ENCODE results near the gene CKAP4.

CKAP4 gene

DNA sequence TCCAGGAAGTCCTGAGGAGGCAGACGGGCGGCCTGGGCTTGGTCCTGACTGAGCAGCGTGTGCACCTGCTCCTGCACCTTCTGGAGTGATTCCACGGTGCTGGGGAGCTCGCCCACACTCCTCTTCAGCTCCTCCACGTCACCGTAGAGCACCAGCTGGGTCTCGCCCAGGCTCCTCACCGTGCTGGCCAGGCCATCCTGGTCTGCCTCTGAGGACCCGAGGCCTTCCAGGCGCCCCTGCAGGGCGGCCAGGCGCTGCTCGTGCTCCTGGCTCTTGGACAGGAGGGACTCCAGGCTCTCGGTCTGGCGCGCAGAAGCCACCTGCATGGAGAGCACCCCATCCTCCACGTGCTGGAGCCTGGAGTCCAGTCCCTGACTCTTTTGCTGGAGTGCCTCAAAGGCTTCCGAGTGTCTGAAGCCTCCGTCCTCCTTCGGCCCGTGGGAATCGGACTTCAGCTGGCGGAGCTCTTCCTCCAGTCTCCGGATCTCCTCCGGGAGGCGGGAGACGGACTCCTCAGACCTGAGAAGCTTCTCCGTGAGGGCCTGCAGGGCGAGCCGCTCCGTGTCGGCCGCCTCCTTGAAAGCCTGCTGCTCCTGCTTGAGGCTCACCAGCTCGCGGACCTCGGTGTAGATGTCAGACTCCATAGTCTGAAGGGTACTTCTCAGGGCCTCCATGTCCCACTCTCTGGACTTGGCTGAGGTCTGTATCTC, 8.4 kb downstream of the CKAP4 start:
- no peak for DNase-seq

DNA sequence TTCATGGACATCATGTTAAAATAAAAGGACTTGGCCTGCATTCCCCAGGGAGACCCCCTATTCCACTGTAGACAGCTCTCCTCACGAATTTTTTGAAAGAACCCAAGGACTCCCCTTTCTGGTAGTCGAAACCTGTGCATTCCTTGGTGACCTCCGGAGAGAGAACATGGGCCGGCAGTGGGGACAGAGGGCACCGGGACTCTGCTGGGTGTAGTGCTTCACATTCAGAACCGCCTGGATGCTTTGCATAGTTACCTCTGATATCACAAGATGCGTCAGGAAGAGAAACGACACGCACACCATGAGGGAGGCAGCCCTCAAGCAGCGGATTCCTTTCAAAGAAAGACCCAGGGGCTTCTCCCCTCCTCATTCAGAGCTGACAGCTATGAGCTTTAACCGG, 9.7 kb downstream of the CKAP4 start:
- DNase-seq: no peak

DNA sequence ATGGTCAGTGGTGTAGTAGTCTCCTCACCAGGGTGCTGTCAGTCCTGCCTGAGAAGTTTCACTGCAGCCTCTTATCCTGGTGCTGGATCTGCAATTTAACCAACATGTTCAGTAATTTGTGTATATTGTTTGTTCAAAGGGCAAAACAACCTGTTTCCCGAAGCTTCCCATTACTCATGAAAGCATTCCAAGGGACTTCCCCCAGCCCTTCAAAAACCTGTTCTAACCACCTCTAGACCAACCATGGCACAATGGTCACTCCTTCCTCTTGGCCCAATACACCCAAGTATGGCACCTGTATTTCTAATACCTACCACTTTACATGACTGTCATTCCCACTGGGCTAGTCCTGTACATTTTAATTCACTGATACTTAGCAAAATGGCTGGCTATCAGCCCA, 12.1 kb downstream of the CKAP4 start:
- no peak for DNase-seq

DNA sequence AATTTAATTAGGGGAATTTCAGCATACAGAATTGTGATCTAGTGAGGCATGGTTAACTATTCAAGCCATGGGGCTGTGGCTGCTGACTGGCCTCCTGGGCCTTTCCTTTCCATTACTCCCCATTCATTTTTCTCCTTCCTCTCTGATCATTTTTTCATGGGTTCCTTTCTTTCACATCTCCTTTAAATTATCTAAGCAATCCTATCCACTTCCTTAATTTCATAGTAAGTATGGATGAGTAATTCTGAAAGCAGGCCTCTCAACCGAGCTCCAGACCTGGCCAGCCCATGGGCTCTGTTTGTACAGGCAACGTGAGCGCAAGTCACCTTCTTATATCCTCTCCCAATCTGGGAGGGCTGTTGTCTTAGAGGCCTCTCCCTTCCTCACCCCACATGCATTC, 13.4 kb downstream of the CKAP4 start:
- no peak for DNase-seq

DNA sequence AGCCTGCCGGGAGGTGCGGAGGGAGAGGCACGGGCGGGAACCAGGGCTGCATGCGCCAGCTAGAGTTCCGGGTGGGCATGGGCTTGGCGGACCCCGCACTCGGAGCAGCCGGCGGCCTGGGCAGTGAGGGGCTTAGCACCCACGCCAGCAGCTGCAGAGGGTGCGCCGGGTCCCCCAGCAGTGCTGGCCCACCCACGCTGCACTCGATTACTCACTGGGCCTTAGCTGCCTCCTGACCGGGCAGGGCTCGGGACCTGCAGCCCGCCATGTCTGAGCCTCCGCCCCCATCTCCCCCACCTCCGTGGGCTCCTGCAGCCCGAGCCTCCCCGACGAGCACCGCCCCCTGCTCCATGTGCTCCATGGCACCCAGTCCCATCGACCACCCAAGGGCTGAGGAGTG, 14.8 kb downstream of the CKAP4 start:
- no peak for DNase-seq

DNA sequence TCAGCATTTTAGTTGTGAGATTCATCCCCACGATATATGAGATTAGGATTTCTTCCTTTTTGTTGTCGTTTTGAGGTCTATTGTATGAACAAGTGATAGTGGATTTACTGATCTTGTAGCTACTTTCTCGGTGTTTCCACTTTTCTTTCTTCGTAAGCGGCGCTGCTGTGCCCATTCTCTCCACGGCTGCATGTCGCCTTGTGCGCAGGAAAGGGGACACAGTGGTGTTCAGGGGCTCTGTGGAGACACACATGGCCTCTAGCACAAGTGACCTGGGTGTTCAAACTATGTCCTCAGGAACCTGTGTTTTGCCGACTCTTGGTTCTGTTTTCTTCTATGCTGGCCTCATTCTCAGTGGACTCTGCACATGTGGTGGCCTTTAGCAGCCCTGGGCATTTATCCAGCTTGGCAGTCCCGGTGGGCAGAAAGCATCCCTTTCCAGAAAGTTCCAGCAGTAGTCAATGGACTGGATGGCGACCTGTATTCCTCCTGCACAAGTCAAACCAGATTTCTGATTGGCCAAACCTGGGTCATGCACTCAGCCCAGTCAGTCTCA, 18.7 kb downstream of the CKAP4 start:
- DNase-seq: no peak

DNA sequence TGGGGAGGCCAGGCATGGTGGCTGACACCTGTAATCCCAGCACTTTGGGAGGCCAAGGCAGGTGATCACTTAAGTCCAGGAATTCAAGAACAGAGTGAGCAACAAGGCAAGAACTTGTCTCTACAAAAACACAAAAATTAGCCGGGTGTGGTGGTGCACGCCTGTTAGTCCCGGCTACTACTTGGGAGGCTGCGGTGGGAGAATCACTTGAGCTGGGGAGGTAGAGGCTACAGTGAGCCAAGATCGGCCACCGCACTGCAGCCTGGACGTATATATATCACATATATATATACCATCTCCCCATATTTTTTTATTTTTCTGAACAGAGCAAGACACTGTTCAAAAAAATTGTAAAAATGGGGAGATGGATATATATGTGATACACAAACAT, 19.5 kb downstream of the CKAP4 start:
- DNase-seq: no peak

DNA sequence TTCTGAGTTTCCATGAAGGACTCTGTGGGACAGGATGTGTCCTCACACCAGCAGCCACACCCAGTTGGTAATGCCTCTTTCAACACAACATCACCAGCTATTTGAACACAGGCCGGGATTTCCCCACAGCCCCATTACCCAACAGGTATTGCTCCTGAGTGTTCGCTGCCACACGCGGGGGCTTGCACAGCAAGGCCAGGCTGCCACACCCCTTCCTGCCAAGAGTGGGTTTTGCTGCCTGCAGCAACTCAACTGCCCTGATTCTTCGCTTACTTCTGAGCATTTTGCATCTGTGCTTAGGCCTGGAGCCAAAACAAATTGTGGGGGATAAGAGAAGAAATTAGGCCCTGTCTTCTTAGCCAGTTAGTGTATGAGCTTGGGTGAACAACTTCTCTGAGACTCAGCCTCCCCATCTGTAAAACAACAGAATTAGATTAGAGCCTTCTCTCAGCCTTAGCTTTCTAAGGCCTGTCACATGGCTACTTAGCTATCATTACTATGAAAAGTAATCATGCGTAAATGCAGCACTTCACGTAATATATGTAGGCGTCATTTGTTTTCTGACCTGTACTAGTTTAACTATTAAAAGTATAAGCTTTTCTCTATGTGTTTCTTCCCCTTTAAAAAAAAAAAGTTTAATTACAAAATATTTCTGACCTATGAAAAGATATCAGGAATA, 20.0 kb downstream of the CKAP4 start:
- DNase-seq: no peak

DNA sequence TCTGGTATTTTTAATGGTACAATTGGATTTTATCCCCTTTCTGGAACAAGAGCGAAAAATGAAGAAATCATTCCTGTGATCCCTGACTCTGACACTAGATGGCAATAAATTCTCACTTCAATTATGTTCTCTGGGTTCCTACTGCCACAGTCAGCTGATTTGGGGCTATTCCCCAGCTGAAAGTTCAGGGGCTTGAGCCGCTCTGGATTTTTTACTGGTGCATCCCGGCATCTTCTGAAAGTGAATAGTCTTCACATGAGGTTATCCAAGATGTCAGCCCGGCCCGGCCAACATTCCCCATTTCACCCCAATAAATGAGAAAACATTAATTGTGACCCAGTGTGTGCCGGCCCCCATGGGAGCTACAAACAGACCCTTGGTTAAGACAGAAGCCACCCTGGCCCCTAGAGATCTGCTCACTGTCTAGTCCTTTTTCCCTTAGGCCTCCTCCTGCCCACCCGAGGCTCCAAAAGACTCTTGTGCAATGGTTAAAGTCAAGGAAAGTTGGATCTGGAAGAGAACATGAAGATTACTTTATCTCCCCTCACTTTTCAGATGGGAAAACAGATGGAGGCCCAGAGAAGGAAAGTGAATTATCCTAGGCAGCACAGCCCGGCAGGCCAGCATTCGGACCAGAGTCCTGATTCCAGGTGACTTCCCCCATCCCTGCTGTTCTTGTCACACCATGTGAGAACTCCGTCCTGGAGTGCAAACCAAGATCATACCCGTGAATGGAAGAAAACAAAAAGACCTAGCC, 20.8 kb downstream of the CKAP4 start:
- no peak for DNase-seq

DNA sequence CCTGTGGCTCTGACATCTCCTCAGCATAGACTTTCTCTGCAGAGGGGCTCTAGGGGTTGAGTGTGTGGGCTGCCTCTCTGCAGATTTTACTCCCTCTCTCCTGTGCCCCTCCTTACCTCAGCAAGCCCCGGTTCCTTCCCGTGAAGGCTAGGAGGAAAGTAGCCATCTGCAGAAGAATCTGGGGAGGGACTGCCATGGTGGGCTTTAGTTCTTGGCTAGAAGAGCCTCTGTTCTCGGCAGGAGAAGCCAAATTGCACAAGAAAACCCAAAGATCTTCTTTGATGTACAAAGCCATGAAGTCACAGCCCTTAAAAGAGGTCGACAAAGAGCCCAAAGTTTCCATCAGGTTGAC, 23.5 kb downstream of the CKAP4 start:
- no peak for DNase-seq

DNA sequence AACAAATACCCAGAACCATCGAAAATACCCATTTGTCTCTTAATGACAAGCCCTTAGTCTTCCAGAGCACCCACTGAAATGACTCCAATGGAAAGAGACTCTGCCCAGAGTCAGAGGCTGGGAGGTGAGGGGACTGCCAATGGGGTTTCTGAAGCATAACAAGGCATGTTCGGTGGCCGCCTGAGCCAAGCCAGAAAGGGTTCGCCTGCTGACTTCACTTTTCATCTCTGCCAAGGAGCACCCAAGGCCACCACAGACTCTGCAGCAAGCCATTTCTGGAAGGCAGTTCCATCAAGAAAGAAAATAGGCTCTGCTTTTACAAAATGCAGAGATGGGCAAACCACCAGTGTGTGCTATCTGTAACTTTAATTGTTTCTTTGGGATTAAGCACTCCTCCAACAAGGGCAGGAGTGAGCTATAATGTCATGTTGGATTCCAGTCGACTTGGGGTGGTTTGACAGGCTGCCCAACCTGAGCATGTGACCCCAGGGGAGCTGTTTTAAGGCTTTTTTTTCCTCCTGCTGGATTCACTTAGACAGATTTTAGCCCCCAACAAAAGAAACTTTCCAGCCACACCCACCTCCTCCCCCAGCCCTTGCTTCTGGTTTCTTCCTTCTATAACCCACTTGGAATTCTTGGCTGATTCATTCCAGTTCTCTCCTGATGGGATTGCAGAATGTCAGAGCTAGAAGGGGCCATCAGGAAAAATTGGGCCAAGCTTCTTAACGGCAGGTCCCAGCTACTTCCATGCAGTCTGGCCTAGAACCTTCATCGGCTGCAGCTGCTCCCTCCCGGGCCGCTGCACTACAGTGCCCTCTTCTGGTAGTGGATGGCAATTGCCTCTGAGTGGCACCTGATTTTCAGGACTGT, 24.1 kb downstream of the CKAP4 start:
- peak; percentile 37 for DNase-seq

DNA sequence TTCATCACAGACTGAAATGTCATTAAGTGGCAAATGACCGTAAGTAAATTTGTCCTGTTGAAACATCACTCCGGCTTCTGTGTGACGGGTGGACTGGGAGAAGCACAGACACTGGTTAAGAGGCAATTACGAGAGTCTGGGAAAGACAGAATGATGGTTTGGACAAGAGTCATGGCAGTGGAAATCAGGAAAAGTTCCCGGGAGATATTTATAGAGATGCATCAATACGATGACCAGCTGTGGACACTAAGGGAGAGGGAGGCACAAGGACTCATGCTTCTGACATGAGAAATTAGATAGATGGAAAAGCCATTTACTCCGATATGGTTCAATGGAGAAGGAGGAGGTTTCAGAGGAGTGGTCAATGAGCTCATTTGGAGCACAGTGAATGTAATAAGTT, 27.3 kb downstream of the CKAP4 start:
- no peak for DNase-seq

DNA sequence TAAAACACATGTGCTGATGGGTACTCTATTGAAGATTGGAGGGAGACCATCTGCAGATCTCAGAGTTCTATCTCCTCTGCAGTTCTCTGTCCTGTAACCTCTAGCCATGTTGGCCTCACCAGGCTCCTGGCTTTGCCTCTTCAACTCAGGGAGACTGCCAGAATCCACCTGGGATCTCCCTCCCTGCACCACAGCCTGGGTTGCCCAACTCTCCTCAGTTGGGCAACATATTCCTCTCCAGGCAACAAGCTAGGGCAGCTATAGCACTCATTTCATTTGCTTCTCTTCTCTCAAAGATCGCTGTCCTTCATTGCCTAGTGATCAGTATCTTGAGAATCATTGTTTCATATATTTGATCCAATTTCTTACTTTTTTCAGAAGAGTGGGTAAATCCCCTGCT, 28.8 kb downstream of the CKAP4 start:
- DNase-seq: no peak

DNA sequence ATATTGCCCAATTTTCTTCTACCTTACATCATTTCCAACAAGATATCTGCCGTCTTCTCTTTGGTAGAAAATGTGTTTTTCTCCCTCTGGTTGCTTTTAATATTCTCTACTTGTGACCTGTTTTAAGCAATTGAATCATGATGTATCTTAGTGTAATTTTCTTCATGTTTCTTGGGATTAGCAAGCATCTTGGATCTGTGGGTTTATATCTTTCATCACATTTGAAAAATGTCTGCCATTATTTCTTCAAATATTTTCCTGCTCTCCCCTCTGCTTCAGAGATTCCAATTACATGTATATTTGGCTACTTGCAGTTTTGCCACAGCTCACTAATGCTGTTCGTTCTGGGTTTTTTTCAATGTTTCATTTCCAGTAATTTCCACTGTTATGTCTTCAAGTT, 30.1 kb downstream of the CKAP4 start:
- DNase-seq: no peak

DNA sequence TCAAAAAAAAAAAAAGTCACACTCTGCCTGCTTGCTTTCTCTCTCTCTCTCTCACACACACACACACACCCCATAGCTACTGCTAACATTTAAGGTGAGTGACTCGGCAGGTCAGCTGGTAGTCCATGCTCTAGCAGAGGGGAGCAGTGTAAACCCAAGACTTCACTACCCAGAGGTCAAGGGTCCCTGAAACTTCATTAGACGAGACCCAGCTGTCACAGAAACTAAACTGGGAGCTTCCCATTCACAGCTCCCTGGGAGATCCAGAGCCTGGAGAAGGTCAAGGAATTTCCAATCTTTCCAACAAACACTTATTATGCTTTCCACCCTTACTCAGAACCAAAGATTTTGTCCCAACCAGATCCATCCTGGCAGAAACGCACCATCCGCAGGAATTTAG, 33.2 kb downstream of the CKAP4 start:
- DNase-seq: no peak

DNA sequence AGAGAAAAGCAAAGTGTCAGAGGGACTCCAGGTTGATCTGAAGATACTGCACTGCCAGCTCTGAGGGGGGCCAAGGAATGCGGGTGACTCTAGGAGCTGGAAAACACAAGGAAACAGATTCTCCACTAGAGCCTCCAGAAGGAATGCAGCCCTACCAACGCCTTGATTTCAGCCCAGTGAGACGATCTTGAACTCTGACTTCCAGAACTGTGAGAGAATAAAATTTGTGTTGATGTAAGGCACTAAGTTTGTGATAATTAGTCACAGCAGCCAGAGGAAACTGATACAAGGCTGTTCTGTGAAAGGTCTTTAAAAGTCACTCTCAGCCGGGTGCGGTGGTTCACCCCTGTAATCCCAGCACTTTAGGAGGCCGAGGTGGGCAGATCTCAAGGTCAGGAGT, 34.2 kb downstream of the CKAP4 start:
- DNase-seq: no peak

DNA sequence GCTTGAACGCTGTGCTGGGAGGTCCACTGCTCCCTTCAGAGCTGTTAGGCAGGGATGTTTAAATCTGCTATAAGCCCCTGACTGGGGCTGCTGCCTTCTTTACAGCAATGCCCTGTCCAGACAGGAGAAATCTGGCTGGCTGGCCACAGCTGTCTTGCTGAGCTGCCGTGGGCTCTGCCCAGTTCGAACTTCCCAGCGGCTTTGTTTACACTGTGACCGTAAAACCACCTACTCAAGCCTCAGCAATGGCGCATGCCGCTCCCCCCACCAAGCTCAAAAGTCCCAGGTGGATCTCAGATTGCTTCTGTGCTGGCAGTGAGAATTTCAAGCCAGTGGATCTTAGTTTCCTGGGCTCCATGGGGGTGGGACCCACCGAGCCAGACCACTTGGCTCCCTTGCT, 35.8 kb downstream of the CKAP4 start:
- no peak for DNase-seq

DNA sequence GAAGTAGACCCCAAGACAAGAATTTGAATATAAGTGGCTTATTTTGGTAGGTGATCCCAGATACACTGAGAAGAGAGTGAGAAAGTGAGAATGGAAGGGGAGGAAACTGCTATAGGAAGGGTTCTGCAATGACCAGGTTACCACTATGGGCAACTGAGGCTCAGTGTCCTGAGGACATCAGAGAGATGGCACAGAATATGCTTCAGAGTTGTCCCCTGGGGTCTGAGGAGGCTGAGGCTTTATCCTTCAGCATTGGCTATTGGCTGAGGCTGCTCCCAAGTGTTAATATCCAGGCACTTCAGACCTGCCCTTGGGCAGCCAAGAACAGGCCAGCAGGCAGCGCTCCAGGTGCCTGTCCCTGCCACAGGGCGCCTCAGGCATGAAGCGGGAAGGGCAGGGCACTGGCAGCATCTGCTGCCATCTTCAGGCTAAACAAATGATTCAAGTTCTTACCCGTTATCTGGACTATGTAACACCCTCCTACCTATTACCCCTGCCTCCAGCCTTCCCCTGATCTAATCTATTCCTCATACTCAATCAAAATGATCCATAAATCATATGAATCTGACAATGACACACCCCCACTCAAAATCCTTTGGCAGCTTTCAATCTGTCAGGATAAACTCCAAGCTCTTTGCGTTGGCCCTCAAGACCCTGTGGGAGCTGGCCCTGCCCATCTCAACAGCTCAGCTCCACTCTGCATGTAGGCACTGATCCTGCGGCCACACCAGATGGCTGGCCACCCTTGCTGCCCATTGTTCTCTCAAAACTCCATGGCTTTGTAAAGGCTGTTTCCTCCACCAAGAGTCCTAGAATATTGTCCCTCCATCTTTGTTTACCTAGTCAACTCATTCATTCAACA, 42.4 kb downstream of the CKAP4 start:
- DNase-seq: peak; percentile 33

DNA sequence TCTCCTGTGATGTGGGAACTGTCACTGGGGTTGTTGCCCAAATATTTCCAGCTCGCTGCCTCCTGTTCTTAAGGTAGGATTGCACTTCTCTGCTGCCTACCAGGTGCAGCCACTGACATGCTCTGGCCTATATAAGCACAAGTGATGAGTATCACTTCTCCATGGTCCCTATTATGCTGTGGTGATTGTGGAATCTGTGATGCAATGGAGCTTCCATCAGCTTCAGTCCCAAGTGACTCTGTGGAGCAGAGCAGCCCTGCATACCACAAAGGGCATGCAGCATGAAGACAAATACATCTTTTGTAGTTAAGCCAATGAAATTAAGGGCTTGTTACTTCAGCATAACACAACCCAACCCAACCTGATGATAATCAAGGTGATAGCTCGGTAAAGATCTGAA, 43.5 kb downstream of the CKAP4 start:
- DNase-seq: no peak

DNA sequence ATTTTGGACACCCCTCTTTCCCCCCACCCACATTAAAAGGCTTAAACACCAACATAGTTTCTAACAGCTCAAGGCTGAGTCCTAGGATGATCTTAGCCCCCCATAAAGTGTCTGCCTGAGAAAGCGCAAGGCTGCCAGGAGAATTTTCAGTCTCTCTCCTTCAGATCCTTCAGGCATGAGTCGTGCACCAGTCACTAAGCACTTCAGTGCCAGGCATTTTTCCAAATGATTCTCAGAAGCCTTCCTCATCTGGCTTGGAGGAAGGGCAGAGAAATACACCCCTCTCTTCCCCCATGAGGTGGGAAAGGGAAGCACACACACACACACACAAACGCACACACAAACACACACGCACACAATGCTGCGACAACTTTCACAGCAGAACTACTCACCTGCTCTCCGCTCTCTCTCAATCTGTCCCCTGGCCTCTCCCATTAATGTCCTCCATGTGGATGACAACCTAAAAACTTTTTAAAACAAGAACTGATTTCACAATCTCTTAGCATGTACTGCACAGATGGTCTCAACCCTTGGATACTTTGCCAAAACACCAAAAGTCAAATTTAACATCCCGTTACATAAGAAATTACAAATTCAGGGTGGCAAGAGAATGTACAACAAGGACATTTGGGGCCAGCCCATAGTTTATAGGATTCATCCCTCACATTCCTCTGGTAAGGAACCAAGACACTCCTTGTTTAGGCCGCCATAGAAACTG, 49.8 kb downstream of the CKAP4 start:
- no peak for DNase-seq

DNA sequence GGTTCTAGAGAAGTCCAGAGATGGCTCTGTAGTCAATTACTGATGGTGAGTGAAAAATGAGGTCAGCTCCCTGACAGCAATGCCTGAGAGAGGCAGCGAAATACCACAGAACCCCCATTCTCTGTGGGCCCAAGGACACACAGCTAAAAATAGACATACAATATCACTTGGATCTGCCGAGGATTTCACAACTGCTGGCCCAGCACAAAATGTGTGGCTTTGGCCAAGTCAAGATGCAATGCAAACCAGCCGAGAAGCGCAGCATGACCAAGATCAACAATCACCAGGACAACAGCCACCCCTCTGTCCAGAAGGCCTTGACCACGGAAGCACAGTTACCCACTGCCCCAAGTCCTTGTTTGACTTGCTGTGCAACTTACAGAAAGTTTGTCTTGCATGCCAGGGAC, 52.2 kb downstream of the CKAP4 start:
- no peak for DNase-seq
